ENCODE results near the gene GGTLC3. TPM values are rescaled to one million over a fixed set of nuclear protein-coding genes. Genes with fewer than 3 reads are reported as not detected.
"Not testable (repeated sequence)": the region's sequence is repeated elsewhere in the genome, so short reads cannot be mapped to it uniquely, and the experiment has no call there.

The GGTLC3 gene
- not detected for total RNA-seq

DNA sequence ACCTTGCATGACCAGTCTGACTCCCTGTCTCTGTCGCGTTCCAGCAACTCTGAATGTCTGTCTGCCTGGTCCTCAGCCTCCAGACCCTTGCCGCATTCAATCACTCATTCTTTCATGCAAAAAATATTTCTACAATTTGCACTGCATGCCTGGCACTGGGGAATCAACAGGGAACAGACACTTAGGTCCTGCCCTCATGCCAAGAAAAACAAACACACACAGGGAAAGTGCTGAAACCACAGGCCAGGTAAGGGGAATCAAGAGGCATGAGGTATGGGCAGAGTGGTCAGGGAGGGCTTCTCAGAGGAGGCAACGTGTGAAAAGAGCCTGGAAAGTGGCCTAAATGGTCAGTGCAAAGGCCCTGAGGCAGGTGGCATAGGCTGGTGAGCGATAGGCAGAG is at the start of gene GGTLC3:
GGTLC3 (minus strand) TSS at position 101 of the 400 bp plus-strand sequence. CDS start 264 bp downstream, outside the sequence.
- DNase-seq = not testable (repeated sequence)

- not testable (repeated sequence) for DNase-seq
These were observed 42.4 kb upstream of the GGTLC3 start for GRCh38 chr22:18560099-18560974.

DNA sequence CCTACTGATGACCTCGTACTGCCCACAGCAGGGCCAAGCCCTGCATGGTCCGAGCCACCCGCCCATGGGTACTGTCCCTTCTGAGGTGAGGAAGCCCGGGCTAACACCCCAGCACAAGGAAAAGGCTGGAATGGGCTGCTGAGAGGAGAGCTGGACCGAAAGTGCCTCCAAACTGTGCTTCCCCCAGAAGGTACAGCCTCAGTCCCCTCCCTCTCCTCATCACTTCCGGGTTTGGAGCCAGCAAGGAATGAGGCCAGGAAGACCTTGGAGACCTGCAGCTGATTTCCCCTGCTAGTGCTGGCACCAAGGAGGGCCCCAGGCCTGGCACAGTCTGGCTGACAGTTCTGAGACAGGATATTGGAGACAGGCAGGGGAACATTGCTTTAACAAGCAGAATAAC is 41.0 kb upstream of the GGTLC3 start:
- DNase-seq = not testable (repeated sequence)

GRCh38 chr22:18558516-18558915 is 40.6 kb upstream of the GGTLC3 start:
- not testable (repeated sequence) for DNase-seq

GRCh38 chr22:18554280-18555256 is 36.6 kb upstream of the GGTLC3 start:
- DNase-seq = not testable (repeated sequence)

DNA sequence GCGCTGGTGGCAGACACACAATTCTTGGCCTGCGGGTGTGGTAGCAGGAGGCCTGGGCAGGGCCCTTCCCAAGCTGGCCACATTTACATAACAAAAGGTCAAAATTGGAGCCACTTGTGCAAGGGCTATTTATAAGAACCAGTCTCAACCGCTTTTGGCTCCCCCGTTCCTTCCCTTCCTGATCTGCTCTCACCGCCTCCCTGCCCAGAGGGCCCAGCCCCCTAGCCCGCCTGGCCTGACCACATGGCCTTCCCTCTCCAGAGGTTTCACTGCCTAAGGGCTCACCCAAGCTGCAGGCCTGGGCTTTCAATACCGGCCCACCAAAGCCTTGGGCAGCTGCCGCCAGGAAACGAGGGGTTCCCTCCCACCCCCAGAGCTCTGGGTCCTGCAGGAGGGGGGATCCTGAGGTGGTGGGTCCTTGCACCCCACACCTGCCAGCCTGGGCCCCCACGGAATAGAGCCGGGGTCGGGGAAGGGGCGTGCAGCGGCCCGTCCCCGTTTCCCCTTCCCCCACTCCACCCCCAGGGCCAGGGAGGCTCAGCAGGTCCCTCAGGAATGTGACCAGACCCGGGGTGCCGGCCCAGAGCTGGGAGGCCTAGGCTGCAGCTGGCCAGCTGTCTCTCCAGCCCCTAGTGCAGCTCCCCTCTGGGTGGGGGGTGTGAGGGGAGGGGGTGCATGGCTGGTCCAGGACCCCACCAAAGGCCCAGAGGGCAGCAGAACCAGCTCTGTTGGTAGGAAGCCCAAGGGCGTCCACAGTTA is 35.1 kb upstream of the GGTLC3 start:
- DNase-seq = not testable (repeated sequence)

- not testable (repeated sequence) for DNase-seq
These were observed 33.1 kb upstream of the GGTLC3 start for GRCh38 chr22:18551046-18551445.

GRCh38 chr22:18549458-18550179 is 31.7 kb upstream of the GGTLC3 start:
- DNase-seq = not testable (repeated sequence)

DNA sequence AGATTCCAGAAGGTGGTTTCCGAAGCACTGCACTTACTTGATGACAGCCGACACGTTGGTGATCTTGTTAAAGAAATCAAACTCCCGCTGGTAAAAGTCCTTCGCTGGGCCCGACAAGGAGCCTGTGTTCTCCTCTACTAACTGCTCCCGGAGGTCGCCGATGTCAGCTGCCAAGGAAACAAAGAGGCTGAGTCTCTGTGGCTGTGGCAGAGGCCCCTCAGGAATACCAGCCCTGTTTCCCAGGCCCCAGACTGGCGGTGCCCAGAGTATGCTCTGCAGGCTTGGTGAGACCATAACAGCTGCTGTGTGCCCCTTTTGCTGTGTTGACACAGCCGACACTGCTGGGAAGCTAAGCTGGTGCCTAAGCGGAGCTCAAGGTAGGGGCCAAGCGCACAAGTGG is 26.7 kb upstream of the GGTLC3 start:
- not testable (repeated sequence) for DNase-seq

- DNase-seq = not testable (repeated sequence)
These were observed 25.4 kb upstream of the GGTLC3 start for GRCh38 chr22:18543400-18543799.

- DNase-seq = not testable (repeated sequence)
These were observed 22.0 kb upstream of the GGTLC3 start for GRCh38 chr22:18539994-18540393.

- not testable (repeated sequence) for DNase-seq
These were observed 16.4 kb upstream of the GGTLC3 start for GRCh38 chr22:18534315-18534714.

DNA sequence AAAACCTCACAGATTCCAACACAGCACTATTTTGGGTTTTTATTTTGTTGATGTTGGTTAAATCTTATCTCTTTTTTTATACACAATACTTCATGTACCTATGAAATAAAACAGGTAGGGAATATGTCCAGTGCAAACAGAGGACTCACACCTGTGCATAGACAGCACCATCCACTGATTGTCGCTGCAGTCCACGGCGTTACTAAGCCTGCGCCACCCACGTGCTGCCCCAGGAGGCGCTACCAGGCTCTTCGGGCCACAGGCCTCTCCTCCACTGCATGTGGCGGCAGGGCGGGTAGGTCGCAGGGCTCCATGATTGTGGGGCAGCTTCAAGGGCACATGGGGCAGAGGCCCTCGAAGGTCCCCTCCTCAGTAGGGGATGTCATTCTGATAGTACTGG is 15.7 kb upstream of the GGTLC3 start:
- not testable (repeated sequence) for DNase-seq

DNA sequence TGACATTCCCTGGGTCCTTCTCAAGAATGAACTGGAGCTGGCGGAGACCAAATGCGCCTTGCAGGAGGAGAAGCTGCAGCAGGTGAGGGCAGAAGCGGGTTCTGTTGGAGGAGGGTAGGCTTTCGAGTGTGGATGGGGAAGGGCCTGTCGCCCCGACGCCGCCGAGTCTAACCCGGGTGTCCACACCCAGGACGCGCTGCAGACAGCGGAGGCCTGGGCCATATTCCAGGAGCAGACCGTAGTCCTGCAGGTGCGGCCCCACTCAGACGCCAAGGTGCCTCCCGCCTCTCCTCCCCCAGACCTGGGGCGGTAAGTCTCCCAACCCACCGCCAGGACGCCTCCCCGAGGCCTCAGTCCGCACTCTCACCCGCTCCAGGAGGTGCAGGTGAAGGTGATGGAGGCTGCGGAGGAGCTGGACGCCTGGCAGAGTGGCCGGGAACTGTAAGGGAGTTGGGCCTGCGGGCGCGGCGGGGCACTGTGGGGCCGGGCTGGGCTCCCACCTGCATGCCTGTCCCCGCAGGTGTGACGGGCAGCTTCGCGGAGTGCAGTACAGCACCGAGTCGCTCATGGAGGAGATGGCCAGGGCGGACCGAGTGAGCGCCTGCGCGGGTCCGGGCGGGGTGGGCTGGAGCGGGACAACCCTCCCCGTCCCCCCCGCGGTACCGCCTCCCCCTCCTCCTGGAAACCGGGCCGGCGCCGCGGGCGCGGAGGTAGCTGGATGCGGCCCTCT is 11.6 kb upstream of the GGTLC3 start:
- DNase-seq = not testable (repeated sequence)

DNA sequence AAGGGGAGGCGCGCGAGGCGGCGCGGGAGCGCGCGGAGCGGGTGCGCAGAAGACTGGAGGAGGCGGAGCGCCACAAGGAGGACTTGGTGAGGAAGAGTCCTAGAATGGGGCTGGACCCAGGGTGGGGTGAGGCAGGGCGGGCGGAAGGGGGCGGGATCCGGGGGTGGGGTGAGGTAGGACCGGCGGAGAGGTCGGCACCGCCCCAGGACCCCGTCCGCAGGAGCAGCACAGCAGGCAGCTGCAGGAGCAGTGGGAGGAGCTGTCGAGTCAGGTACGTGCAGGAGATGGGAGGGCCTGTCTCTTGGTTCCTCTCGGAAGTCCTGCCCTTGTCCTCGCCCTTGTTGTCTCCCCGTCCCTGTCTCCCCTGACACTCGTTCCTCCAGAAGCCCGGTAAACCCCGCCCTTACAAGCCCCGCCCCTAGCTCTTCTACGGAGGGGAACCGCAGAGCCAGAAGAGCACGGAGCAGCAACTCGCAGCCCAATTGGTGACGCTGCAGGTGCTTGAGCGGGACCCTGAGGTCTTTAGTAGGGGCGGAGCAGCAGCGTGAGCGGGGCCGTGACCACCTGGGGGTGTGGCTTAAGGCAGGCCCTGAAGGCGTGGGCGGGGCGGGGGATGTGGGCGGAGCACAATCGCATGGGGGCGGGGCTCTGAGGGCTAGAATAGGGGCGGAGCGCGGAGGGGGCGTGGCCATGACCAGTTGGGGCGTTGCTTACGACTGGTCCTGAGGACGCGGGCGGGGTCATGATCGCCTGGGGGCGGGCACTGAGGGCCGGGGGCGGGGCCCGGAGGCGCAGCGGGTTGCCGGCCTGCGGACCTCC is 10.8 kb upstream of the GGTLC3 start:
- DNase-seq = not testable (repeated sequence)

DNA sequence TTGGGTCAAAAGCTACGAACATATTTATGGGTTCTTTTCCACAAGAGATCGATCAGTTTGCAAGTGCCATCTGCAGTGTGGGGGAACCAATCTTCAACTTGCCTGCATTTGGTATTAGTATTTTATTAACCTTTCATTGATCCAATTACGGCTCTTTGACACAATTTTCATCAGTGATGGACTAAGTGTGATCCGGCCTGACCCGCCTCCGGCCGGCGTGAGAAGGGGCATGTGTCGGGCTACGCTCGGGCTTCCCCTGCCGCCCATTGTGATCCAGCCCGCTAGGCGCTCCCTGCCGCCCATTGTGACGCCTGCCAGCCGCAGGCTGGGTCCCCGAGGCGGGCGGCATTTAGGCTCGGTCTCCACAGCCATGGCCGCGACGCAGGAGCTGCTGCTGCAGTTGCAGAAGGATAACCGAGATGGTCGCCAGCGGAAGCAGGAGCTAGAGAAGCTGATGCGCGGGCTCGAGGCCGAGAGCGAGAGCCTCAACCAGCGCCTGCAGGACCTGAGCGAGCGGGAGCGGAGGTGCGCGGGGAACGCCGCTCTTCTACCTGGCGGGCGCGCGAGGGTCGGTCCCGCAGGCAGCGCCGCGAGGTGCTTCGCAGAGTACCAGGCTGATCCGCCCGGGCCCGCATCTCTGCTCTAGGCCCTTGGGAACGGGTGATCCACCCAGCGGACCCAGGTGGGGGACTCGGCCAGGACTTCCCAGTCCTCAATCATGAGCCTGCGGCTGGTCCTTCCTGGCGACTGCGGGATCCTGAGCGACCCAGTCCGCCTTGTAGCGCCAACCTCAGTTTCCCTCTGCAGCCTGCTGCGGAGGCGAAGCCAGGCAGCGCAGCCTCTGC is 10.0 kb upstream of the GGTLC3 start, which contains the start of gene TMEM191B:
TMEM191B (plus strand) TSS at position 51 of the 845 bp plus-strand sequence; CDS start at position 230, 179 bp downstream.
- DNase-seq = not testable (repeated sequence)

DNA sequence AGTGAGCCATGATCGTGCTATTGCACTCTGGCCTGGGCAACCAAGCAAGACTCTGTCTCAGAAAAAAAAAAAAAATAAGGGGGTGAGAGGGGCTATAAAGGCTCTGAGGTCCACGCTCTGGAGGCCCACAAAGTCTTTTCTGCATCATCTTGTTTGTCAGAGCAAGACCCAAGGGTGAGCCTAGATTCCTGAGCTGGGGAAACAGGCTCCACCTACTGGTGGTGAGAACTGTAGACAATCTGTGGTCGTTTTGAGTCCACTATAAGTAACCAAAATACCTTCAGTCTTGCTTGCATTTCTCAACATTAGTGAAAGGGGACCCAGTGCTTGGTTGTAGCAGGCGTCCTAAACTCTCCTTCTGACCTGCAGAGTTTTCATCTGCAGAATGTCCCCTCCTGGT is 5.4 kb upstream of the GGTLC3 start:
- not testable (repeated sequence) for DNase-seq

- DNase-seq = not testable (repeated sequence)
These were observed 4.8 kb upstream of the GGTLC3 start for GRCh38 chr22:18522762-18523161.
